Measurements from ENCODE around the gene ZBTB37.
"Not testable (repeated sequence)": the region's sequence is repeated elsewhere in the genome, so short reads cannot be mapped to it uniquely, and the experiment has no call there.

Gene ZBTB37

DNA sequence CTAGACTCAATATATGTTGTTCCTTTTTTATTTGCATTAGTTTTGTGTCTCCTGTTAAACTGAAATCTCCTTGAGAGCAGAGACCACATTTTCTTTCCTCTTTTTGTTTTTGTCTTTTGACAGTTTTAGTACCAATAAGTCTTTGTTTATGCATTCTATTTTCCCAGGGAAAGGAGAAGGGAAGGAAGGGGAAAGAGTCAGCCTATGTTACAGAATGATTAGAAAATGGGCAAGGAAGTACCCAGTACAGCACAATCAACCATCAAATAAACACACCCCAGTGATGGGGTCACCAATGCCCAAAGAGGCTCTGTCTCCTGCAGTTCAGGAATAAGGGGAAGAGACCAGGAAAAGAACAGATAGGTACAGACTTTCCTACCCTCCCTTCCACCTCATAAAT lies 10.1 kb downstream of the ZBTB37 start:
- Histone ChIP-seq H2AFZ (ENCODE audit: low read length) (no peak overlapping the region), H2BK15ac (ENCODE audit: low read length) (no peak overlapping the region), H2BK5ac (ENCODE audit: low read length) (no peak overlapping the region), H2BK12ac (ENCODE audit: low read length) (no peak overlapping the region), H3K27ac (replicated peaks; ENCODE audit: low read length) (no peak overlapping the region), H3K4ac (ENCODE audit: low read length) (no peak overlapping the region), H3K9me3 (replicated peaks in 1 of 2; ENCODE audit: control insufficient read depth in 2 of 2, insufficient read depth in 1 of 2, low read depth in 1 of 2, low read length in 2 of 2) (no peaks in the 10 kb centered on the region), H3K23ac (ENCODE audit: low read depth, low read length, poor library complexity) (no peak overlapping the region), H3K36me3 (replicated peaks in 1 of 2; ENCODE audit: control insufficient read depth in 2 of 2, insufficient read depth in 2 of 2, low read length in 2 of 2) (peaks cover 2 to 60% of the 10 kb centered on the region in 2 donors), H3K18ac (ENCODE audit: low read length) (no peak overlapping the region), H3K4me1 (ENCODE audit: control insufficient read depth in 2 of 2, insufficient read depth in 1 of 2, low read depth in 1 of 2, low read length in 2 of 2) (no peaks in the 10 kb centered on the region), H3K14ac (ENCODE audit: low read length) (no peak overlapping the region), H3K4me3 (ENCODE audit: low read length in 2 of 2) (no peak overlapping the region), H2BK120ac (ENCODE audit: low read depth, low read length) (no peak overlapping the region), H2AK5ac (ENCODE audit: low read depth, low read length) (no peak overlapping the region), H4K91ac (ENCODE audit: low read depth, low read length, poor library complexity) (no peak overlapping the region), H3K79me1 (ENCODE audit: low read depth, low read length) (peaks cover 2% of the 10 kb centered on the region), H3K27me3 (ENCODE audit: control insufficient read depth in 3 of 3, insufficient read depth in 3 of 3, low read depth in 1 of 3, low read length in 3 of 3) (no peaks in the 10 kb centered on the region), H3K4me2 (ENCODE audit: insufficient read depth, low read length, poor library complexity, severe bottlenecking) (no peak overlapping the region), H4K8ac (ENCODE audit: low read depth, low read length) (no peak overlapping the region), H3K9ac (ENCODE audit: low read depth, low read length, poor library complexity) (no peak overlapping the region)
- DNase-seq (ENCODE audit: low spot score) = no peak

DNA sequence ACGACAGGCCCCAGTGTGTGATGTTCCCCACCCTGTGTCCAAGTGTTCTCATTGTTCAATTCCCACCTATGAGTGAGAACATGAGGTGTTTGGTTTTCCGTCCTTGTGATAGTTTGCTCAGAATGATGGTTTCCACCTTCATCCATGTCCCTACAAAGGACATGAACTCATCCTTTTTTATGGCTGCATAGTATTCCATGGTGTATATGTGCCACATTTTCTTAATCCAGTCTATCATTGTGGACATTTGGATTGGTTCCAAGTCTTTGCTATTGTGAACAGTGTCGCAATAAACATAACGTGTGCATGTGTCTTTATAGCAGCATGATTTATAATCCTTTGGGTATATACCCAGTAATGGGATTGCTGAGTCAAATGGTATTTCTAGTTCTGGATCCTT lies 12.9 kb downstream of the ZBTB37 start:
- not testable (repeated sequence) for H3K9ac ChIP-seq (ENCODE audit: low read depth, low read length, poor library complexity); H3K4ac ChIP-seq (ENCODE audit: low read length); H3K23ac ChIP-seq (ENCODE audit: low read depth, low read length, poor library complexity); H2AK5ac ChIP-seq (ENCODE audit: low read depth, low read length); H4K8ac ChIP-seq (ENCODE audit: low read depth, low read length); H2BK5ac ChIP-seq (ENCODE audit: low read length); H3K9me3 ChIP-seq (replicated peaks in 1 of 2; ENCODE audit: control insufficient read depth in 2 of 2, insufficient read depth in 1 of 2, low read depth in 1 of 2, low read length in 2 of 2); H3K79me1 ChIP-seq (ENCODE audit: low read depth, low read length); DNase-seq (ENCODE audit: low spot score); H3K4me1 ChIP-seq (ENCODE audit: control insufficient read depth in 2 of 2, insufficient read depth in 1 of 2, low read depth in 1 of 2, low read length in 2 of 2); H2AFZ ChIP-seq (ENCODE audit: low read length); H2BK15ac ChIP-seq (ENCODE audit: low read length); H2BK120ac ChIP-seq (ENCODE audit: low read depth, low read length); H3K18ac ChIP-seq (ENCODE audit: low read length); H3K27me3 ChIP-seq (ENCODE audit: control insufficient read depth in 3 of 3, insufficient read depth in 3 of 3, low read depth in 1 of 3, low read length in 3 of 3); H3K4me3 ChIP-seq (ENCODE audit: low read length in 2 of 2); H2BK12ac ChIP-seq (ENCODE audit: low read length); H3K27ac ChIP-seq (replicated peaks; ENCODE audit: low read length); H4K91ac ChIP-seq (ENCODE audit: low read depth, low read length, poor library complexity); H3K14ac ChIP-seq (ENCODE audit: low read length); H3K4me2 ChIP-seq (ENCODE audit: insufficient read depth, low read length, poor library complexity, severe bottlenecking)
- peaks cover 8 to 53% of the 10 kb centered on the region in 2 donors for H3K36me3 ChIP-seq (replicated peaks in 1 of 2; ENCODE audit: control insufficient read depth in 2 of 2, insufficient read depth in 2 of 2, low read length in 2 of 2)
- WGBS, 2 donors (ENCODE audit: extremely low coverage in 2 of 2, insufficient read length in 2 of 2, insufficient replicate concordance in 1 of 2) = no CpG with 5 or more reads among the region's 4 CpGs

DNA sequence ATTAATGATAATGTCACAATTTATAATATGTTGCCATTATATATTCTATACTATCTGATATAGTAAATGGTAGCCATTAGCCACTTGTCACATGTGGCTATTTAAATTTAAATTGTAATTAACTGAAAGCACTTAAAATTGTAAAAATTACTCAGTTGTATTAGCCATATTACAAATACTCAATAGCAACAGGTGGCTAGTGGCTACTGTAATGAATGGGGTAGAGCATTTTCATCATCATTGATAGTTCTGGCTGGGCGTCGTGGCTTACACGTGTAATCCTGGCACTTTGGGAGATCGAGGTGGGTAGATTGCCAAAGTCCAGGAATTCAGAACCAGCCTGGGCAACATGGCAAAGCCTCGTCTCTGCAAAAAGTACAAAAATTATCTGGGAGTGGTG lies 16.5 kb downstream of the ZBTB37 start:
- H2AFZ ChIP-seq (ENCODE audit: low read length) = no peak overlapping the region
- no peak overlapping the region for H2AK5ac ChIP-seq (ENCODE audit: low read depth, low read length)
- H4K91ac ChIP-seq (ENCODE audit: low read depth, low read length, poor library complexity) = no peak overlapping the region
- no peak overlapping the region for H2BK5ac ChIP-seq (ENCODE audit: low read length)
- H3K4ac ChIP-seq (ENCODE audit: low read length) = no peak overlapping the region
- no peak for DNase-seq (ENCODE audit: low spot score)
- peaks cover 12 to 52% of the 10 kb centered on the region in 2 donors for H3K36me3 ChIP-seq (replicated peaks in 1 of 2; ENCODE audit: control insufficient read depth in 2 of 2, insufficient read depth in 2 of 2, low read length in 2 of 2)
- H3K4me2 ChIP-seq (ENCODE audit: insufficient read depth, low read length, poor library complexity, severe bottlenecking) = no peak overlapping the region
- H3K23ac ChIP-seq (ENCODE audit: low read depth, low read length, poor library complexity) = no peak overlapping the region
- no peak overlapping the region for H3K14ac ChIP-seq (ENCODE audit: low read length)
- no peak overlapping the region for H3K27ac ChIP-seq (replicated peaks; ENCODE audit: low read length)
- no peak overlapping the region for H3K9ac ChIP-seq (ENCODE audit: low read depth, low read length, poor library complexity)
- no peak overlapping the region for H4K8ac ChIP-seq (ENCODE audit: low read depth, low read length)
- H2BK15ac ChIP-seq (ENCODE audit: low read length) = no peak overlapping the region
- H3K27me3 ChIP-seq (ENCODE audit: control insufficient read depth in 3 of 3, insufficient read depth in 3 of 3, low read depth in 1 of 3, low read length in 3 of 3) = no peaks in the 10 kb centered on the region
- WGBS, 2 donors (ENCODE audit: extremely low coverage in 2 of 2, insufficient read length in 2 of 2, insufficient replicate concordance in 1 of 2) = no CpG with 5 or more reads among the region's 5 CpGs
- H3K4me3 ChIP-seq (ENCODE audit: low read length in 2 of 2) = no peak overlapping the region
- no peak overlapping the region for H3K18ac ChIP-seq (ENCODE audit: low read length)
- peaks cover 0 to 2% of the 10 kb centered on the region in 2 donors for H3K4me1 ChIP-seq (ENCODE audit: control insufficient read depth in 2 of 2, insufficient read depth in 1 of 2, low read depth in 1 of 2, low read length in 2 of 2)
- H3K9me3 ChIP-seq (replicated peaks in 1 of 2; ENCODE audit: control insufficient read depth in 2 of 2, insufficient read depth in 1 of 2, low read depth in 1 of 2, low read length in 2 of 2) = no peaks in the 10 kb centered on the region
- H2BK120ac ChIP-seq (ENCODE audit: low read depth, low read length) = no peak overlapping the region
- H2BK12ac ChIP-seq (ENCODE audit: low read length) = no peak overlapping the region
- H3K79me1 ChIP-seq (ENCODE audit: low read depth, low read length) = no peaks in the 10 kb centered on the region

DNA sequence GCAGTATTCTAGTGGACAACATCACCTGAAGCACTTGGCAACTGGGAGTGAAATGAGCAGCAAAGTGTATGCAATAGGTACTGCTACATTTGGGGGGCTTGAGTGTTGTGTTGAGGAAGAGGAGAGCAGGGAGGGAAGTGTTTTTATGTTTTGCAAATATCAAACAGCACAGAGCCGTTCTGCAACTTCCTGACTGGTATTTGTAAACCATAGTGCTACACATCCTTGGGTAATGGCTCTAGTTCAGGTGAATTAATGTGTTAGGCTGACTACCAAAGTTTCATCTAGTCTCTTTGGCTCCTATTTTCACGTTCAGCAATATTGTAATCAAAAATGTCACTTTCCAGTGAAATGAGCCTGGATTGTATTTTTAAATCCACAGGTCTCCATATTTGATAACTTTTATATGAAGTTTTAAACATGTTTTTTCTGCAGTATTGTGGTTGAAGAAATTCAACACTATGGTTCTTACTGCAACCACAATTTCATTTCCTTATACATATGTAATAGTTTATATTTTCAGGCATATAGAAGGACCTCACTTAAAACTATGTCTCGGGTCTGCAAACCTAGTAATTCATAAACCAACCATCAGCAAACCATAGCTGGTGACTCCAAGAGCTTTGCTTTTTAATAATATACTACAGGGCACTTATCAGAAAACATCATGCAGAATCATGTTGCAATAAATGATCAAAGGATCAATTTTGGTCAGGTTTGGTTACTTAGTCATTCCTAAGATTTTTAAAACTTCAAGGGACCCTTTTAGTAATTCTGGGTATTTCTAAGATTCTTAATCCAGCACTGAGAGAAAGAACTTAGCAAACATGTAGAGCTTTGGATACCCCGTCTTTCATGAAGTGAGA lies 18.8 kb downstream of the ZBTB37 start:
- H3K27me3 ChIP-seq (ENCODE audit: control insufficient read depth in 3 of 3, insufficient read depth in 3 of 3, low read depth in 1 of 3, low read length in 3 of 3) = no peaks in the 10 kb centered on the region
- WGBS, 2 donors (ENCODE audit: extremely low coverage in 2 of 2, insufficient read length in 2 of 2, insufficient replicate concordance in 1 of 2) = no CpG with 5 or more reads among the region's 4 CpGs
- H2BK12ac ChIP-seq (ENCODE audit: low read length) = no peak overlapping the region
- no peak overlapping the region for H3K23ac ChIP-seq (ENCODE audit: low read depth, low read length, poor library complexity)
- H3K4ac ChIP-seq (ENCODE audit: low read length) = no peak overlapping the region
- H2BK15ac ChIP-seq (ENCODE audit: low read length) = no peak overlapping the region
- no peak overlapping the region for H3K14ac ChIP-seq (ENCODE audit: low read length)
- H3K27ac ChIP-seq (replicated peaks; ENCODE audit: low read length) = no peak overlapping the region
- H3K9me3 ChIP-seq (replicated peaks in 1 of 2; ENCODE audit: control insufficient read depth in 2 of 2, insufficient read depth in 1 of 2, low read depth in 1 of 2, low read length in 2 of 2) = no peaks in the 10 kb centered on the region
- no peak overlapping the region for H2BK5ac ChIP-seq (ENCODE audit: low read length)
- H3K79me1 ChIP-seq (ENCODE audit: low read depth, low read length) = no peaks in the 10 kb centered on the region
- peaks cover 12 to 61% of the 10 kb centered on the region in 2 donors for H3K36me3 ChIP-seq (replicated peaks in 1 of 2; ENCODE audit: control insufficient read depth in 2 of 2, insufficient read depth in 2 of 2, low read length in 2 of 2)
- no peak overlapping the region for H2AFZ ChIP-seq (ENCODE audit: low read length)
- H3K18ac ChIP-seq (ENCODE audit: low read length) = no peak overlapping the region
- H4K91ac ChIP-seq (ENCODE audit: low read depth, low read length, poor library complexity) = no peak overlapping the region
- no peak overlapping the region for H3K9ac ChIP-seq (ENCODE audit: low read depth, low read length, poor library complexity)
- H3K4me1 ChIP-seq (ENCODE audit: control insufficient read depth in 2 of 2, insufficient read depth in 1 of 2, low read depth in 1 of 2, low read length in 2 of 2) = peaks cover 0 to 2% of the 10 kb centered on the region in 2 donors
- H2AK5ac ChIP-seq (ENCODE audit: low read depth, low read length) = no peak overlapping the region
- no peak for DNase-seq (ENCODE audit: low spot score)
- no peak overlapping the region for H3K4me3 ChIP-seq (ENCODE audit: low read length in 2 of 2)
- H4K8ac ChIP-seq (ENCODE audit: low read depth, low read length) = no peak overlapping the region
- no peak overlapping the region for H2BK120ac ChIP-seq (ENCODE audit: low read depth, low read length)
- no peak overlapping the region for H3K4me2 ChIP-seq (ENCODE audit: insufficient read depth, low read length, poor library complexity, severe bottlenecking)
